ENCODE results near the gene AOX1. TPM values are rescaled to one million over a fixed set of nuclear protein-coding genes. Genes with fewer than 3 reads are reported as not detected.

AOX1 gene
- total RNA-seq, 2 donors from 2014 or later = 24.8 to 47.9 TPM

DNA sequence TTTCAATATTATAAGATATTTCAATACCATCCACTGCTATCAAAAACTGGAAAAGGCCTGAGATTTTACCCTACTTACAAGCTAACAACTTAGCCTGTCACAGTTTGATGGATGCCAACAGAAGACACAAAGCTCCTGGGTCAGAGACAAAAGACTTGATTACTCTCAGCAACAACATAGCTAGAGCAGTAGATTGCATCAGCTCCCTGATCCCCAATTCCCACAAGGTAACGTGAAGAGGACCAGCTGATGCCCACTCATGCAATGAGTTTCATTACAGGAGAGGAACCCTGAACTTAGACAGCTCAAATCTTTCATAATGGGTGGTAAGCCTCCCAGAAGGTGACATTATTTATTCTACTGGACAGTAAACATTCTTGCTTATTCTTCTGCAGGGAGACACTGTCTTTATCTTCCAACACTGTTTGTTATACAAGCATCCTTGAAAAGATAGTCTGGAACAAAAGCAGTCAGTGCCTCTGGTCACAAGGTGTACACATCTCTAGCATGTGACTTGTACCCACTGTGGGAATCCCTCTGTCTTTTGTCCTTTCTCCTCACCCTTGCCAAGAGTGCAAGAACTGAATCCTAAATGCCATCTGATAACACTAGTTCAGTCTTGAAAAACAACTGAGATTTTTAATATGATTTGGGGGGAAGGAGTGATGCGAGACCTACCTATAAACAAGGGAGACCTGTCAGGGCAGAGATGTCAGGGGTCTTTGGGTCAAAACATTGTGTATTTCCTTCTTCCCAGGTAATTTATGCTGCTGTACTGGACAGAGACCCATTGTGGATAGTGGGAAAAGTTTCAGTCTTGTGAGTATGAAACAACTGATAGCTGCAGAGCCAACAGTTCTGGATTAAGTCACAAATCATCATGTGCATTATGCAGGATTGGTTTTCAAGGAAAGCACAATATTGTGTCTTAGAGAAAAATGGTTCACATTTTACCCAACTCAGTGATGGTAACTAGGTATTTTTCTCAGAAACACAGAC lies 102.4 kb downstream of the AOX1 start:
- TF ChIP-seq POLR2AphosphoS5 (IDR thresholded peaks at IDR 0.05) (no peak), POLR2A (IDR thresholded peaks at IDR 0.05) (no peak)
- TF ChIP-seq, protein P1, sequence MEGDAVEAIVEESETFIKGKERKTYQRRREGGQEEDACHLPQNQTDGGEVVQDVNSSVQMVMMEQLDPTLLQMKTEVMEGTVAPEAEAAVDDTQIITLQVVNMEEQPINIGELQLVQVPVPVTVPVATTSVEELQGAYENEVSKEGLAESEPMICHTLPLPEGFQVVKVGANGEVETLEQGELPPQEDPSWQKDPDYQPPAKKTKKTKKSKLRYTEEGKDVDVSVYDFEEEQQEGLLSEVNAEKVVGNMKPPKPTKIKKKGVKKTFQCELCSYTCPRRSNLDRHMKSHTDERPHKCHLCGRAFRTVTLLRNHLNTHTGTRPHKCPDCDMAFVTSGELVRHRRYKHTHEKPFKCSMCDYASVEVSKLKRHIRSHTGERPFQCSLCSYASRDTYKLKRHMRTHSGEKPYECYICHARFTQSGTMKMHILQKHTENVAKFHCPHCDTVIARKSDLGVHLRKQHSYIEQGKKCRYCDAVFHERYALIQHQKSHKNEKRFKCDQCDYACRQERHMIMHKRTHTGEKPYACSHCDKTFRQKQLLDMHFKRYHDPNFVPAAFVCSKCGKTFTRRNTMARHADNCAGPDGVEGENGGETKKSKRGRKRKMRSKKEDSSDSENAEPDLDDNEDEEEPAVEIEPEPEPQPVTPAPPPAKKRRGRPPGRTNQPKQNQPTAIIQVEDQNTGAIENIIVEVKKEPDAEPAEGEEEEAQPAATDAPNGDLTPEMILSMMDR (IDR thresholded peaks at IDR 0.05) = no peak
- H3K27ac ChIP-seq = no peak overlapping the region
- no peaks in the 10 kb centered on the region for H3K4me1 ChIP-seq (replicated peaks)
- WGBS = 60% methylated on average over 2 of the region's 2 CpGs
- no peaks in the 10 kb centered on the region for H3K9me3 ChIP-seq
- no peaks in the 10 kb centered on the region for H3K27me3 ChIP-seq (replicated peaks; ENCODE audit: insufficient read depth)
- no peak overlapping the region for H3K4me3 ChIP-seq
- intact Hi-C loops (cut with DNase I) = no loop called here
- H3K36me3 ChIP-seq = no peaks in the 10 kb centered on the region
- no peak for DNase-seq (ENCODE audit: low spot score)

DNA sequence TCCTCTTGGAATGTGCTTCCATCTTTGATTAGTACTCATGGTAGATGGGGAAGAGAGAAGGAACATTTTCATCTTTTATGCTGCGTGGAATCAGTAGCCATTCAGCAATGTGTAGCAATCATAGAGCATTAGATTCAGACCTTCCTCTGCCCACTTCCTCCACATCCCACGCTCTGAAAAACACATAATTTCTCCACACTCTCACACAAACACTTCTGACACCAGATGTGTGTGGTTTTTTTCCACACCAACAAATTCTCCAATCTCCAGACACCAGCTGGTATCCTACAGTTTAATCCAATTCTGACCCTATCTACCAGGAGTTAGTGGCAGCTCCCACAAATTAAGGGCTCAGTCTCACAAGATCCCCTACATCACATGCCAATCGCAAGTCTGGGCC lies 103.3 kb downstream of the AOX1 start:
- WGBS = 90% methylated on average over 3 of the region's 3 CpGs
- TF ChIP-seq POLR2A (IDR thresholded peaks at IDR 0.05) (no peak), POLR2AphosphoS5 (IDR thresholded peaks at IDR 0.05) (no peak)
- TF ChIP-seq, protein P1 (IDR thresholded peaks at IDR 0.05) = no peak
- intact Hi-C loops (cut with DNase I) = no loop called here

GRCh38 chr2:200693836-200694470 lies 108.1 kb downstream of the AOX1 start:
- intact Hi-C loops (cut with DNase I) = no loop called here
- H3K36me3 ChIP-seq = no peaks in the 10 kb centered on the region
- H3K9me3 ChIP-seq = no peaks in the 10 kb centered on the region
- H3K4me1 ChIP-seq (replicated peaks) = no peaks in the 10 kb centered on the region
- no peaks in the 10 kb centered on the region for H3K27me3 ChIP-seq (replicated peaks; ENCODE audit: insufficient read depth)
- no peak for DNase-seq (ENCODE audit: low spot score)
- H3K4me3 ChIP-seq = no peak overlapping the region
- 95% methylated on average over 4 of the region's 4 CpGs for WGBS
- no peak overlapping the region for H3K27ac ChIP-seq
- TF ChIP-seq POLR2A (IDR thresholded peaks at IDR 0.05) = no peak
- TF ChIP-seq, protein P1 (IDR thresholded peaks at IDR 0.05) = no peak
- TF ChIP-seq POLR2AphosphoS5 (IDR thresholded peaks at IDR 0.05) = no peak

More for the DNA sequence above, 103.3 kb downstream of the AOX1 start:
- Histone ChIP-seq H3K9me3 (no peaks in the 10 kb centered on the region), H3K27me3 (replicated peaks; ENCODE audit: insufficient read depth) (no peaks in the 10 kb centered on the region), H3K4me1 (replicated peaks) (no peaks in the 10 kb centered on the region), H3K27ac (no peak overlapping the region), H3K36me3 (no peaks in the 10 kb centered on the region), H3K4me3 (no peak overlapping the region)
- no peak for DNase-seq (ENCODE audit: low spot score)

- H3K9me3 ChIP-seq = no peaks in the 10 kb centered on the region
- H3K36me3 ChIP-seq = no peaks in the 10 kb centered on the region
- H3K4me3 ChIP-seq = no peak overlapping the region
- no peaks in the 10 kb centered on the region for H3K27me3 ChIP-seq (replicated peaks; ENCODE audit: insufficient read depth)
- TF ChIP-seq, protein P1 (IDR thresholded peaks at IDR 0.05) = no peak
- TF ChIP-seq POLR2AphosphoS5 (IDR thresholded peaks at IDR 0.05) (no peak), POLR2A (IDR thresholded peaks at IDR 0.05) (no peak)
- no peak overlapping the region for H3K27ac ChIP-seq
- H3K4me1 ChIP-seq (replicated peaks) = no peaks in the 10 kb centered on the region
- 73% methylated on average over 4 of the region's 4 CpGs for WGBS
- DNase-seq (ENCODE audit: low spot score) = no peak
- intact Hi-C loops (cut with DNase I) = no loop called here
Observed at GRCh38 chr2:200695191-200695590, 109.4 kb downstream of the AOX1 start.

Data from prostate gland (tissue), 2 donors.